Measurements from ENCODE around the gene ATP10B.

Gene ATP10B

DNA sequence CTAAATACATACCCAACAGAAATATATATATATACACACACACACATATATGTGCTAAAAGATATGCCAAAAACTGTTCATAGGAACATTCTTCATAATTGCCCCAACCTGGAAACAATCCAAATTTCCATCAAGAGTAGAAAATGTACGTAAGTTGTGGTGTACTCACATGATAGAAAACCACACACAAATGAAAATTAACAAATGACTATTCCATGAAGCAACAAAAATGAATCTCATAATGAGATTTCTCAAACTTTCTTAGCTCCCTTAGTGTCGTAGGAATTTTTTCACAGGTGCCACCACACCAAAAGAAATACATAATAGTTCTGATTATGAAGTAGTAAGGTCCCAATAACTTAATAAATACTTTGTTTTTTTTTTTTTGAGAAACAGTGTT lies 7.8 kb downstream of the ATP10B start:
- TF ChIP-seq, protein P1, sequence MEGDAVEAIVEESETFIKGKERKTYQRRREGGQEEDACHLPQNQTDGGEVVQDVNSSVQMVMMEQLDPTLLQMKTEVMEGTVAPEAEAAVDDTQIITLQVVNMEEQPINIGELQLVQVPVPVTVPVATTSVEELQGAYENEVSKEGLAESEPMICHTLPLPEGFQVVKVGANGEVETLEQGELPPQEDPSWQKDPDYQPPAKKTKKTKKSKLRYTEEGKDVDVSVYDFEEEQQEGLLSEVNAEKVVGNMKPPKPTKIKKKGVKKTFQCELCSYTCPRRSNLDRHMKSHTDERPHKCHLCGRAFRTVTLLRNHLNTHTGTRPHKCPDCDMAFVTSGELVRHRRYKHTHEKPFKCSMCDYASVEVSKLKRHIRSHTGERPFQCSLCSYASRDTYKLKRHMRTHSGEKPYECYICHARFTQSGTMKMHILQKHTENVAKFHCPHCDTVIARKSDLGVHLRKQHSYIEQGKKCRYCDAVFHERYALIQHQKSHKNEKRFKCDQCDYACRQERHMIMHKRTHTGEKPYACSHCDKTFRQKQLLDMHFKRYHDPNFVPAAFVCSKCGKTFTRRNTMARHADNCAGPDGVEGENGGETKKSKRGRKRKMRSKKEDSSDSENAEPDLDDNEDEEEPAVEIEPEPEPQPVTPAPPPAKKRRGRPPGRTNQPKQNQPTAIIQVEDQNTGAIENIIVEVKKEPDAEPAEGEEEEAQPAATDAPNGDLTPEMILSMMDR (conservative IDR thresholded peaks at IDR 0.05; ENCODE audit: low read depth): no peak
- DNase-seq (ENCODE audit: low spot score): no peak
- ChIA-PET CTCF (no interaction called here), POLR2A (ENCODE audit: low non-redundant PET) (no interaction called here)
- no peak overlapping the region for H3K27ac ChIP-seq

- DNase-seq (ENCODE audit: low spot score): no peak
- no peak overlapping the region for H3K27ac ChIP-seq
- POLR2A ChIA-PET (ENCODE audit: low non-redundant PET): no interaction called here
- CTCF ChIA-PET: interaction anchor here (0.6 to 0.9 kb wide), 2 partner anchors 8 to 19 kb away, joined by 3 to 4 read pairs; no protein-coding TSS in a partner anchor
- TF ChIP-seq, protein P1 (conservative IDR thresholded peaks at IDR 0.05; ENCODE audit: low read depth): no peak
Measured at GRCh38 chr5:160843240-160843639, 8.8 kb downstream of the ATP10B start.

DNA sequence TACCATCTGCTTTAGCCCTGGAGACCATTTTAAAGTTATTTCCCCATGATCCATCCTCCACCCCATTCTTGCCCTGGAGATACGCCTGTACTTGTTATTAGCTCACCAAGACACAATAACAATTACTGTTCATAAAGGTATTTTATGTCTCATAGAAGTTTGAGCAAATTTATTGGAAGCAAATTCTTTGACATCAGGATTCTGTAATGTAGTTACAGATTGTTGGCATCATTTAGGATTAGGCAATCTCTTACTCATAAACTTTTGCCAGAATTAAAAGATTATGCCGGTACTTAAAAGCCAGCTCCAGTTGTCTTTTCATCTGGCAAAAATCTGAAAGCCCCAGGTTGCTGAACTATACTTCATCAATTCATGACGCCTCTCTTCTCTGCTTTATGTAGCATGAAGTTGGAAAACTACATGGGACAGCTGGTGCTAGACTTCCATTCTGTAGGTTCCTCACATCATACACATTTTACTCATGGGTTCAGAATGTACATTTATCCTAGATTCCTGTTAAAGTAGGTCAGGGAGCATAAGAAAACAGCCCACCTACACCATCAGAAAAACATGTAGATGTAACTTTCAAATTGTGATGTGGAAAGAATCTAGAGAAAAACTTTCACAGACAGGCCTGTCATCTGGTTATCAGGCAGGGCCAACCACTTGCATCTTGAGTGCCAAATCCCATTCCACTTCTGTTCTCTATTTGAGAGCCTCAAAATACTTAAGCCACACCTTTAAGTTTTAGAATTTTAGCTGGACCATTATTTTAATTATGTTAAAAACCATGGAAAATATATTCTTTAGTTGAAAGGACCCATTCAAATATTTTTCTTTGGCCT lies 14.0 kb downstream of the ATP10B start:
- TF ChIP-seq, protein P1 (conservative IDR thresholded peaks at IDR 0.05; ENCODE audit: low read depth): no peak
- peak; percentile 91 for DNase-seq (ENCODE audit: low spot score)
- ChIA-PET POLR2A (ENCODE audit: low non-redundant PET) (no interaction called here), CTCF (interaction anchor here (0.5 kb wide), 1 partner anchor 134 kb away, joined by 5 read pairs; no protein-coding TSS in a partner anchor)
- no peak overlapping the region for H3K27ac ChIP-seq

DNA sequence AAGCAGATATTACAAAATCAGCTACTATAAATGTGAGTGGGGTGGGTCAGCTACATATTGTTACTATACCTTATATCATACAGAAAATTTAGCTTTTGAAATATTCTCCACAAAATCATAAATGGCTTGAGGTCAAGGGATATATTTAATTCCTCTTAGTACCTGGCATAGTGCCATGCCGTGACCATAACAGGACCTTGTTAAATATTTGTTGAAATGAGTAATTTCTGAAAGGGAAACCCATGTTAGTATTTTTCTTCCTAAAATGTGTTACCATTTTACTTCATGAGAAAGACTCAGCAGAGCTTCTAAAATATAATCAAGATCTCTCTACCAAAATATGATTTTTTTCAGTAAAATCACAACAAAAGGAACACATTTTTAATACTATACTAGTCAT lies 14.8 kb downstream of the ATP10B start:
- POLR2A ChIA-PET (ENCODE audit: low non-redundant PET): no interaction called here
- CTCF ChIA-PET: interaction anchor here (0.5 kb wide), 1 partner anchor 135 kb away, joined by 5 read pairs; no protein-coding TSS in a partner anchor
- TF ChIP-seq, protein P1 (conservative IDR thresholded peaks at IDR 0.05; ENCODE audit: low read depth): no peak
- peak; percentile 20 for DNase-seq (ENCODE audit: low spot score)
- no peak overlapping the region for H3K27ac ChIP-seq

GRCh38 chr5:160835818-160836528 lies 16.0 kb downstream of the ATP10B start:
- POLR2A ChIA-PET (ENCODE audit: low non-redundant PET): no interaction called here

GRCh38 chr5:160835376-160835775 lies 16.6 kb downstream of the ATP10B start:
- H3K27ac ChIP-seq: no peak overlapping the region
- CTCF ChIA-PET: interaction anchor here (1.0 kb wide), 2 partner anchors 8 to 12 kb away, joined by 4 read pairs; no protein-coding TSS in a partner anchor
- POLR2A ChIA-PET (ENCODE audit: low non-redundant PET): no interaction called here
- TF ChIP-seq, protein P1 (conservative IDR thresholded peaks at IDR 0.05; ENCODE audit: low read depth): no peak
- DNase-seq (ENCODE audit: low spot score): no peak

More at GRCh38 chr5:160835818-160836528, 16.0 kb downstream of the ATP10B start:
- TF ChIP-seq, protein P1 (conservative IDR thresholded peaks at IDR 0.05; ENCODE audit: low read depth): no peak
- CTCF ChIA-PET: interaction anchor here (1.0 kb wide), 1 partner anchor 7 kb away, joined by 4 read pairs; no protein-coding TSS in a partner anchor
- H3K27ac ChIP-seq: no peak overlapping the region
- DNase-seq (ENCODE audit: low spot score): no peak

Data from RWPE1 (cell line).